GM18951 (cell line): ENCODE measurements around the gene LSM3.

Source experiments
- POLR2A ChIP-seq: IDR thresholded peaks from 4 replicates; pipeline ENCODE4 v1.6.1; 2011; ENCODE audit warnings: mild to moderate bottlenecking; ENCODE audit not compliant: insufficient read length, insufficient read depth; ENCODE audit errors: extremely low read depth
- in situ Hi-C: fragments of 300-500 bp; cut with MboI; formaldehyde crosslinking; loops from one replicate; pipeline ENCODE4 v1.12.0; 2022; ENCODE audit warnings: low sequenced_read_pairs, mixed read lengths, inconsistent platforms; ENCODE audit not compliant: unreplicated experiment

Gene LSM3

DNA sequence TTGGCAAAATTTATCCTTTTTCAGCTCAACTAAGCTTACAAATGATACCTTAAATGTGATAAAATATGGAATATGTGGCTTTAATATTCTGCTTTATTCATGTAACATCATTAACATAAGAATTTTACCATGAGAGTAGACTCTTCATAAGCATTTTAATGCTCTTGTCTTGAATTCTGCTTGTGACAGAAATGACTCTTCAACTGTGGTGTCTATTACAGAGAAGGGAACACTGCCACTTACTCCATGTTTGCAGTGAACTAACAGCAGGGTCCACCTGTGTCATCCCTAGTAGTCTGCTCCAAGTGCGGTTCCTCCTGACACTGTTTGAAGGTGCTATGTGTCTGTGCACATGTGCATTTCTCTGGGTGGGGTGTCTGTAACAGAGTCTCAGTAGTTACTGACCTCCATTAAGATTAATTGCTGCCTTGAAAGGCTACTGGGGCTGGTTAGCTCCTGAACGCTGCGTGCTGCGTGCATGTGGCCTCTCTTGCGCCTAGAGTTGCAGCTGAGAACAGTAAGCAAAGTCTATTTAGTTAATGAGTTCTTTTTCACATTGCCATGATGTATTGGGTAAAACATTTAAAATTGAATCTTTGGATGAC is 8.3 kb downstream of the LSM3 start:
- in situ Hi-C loops: no loop called here

DNA sequence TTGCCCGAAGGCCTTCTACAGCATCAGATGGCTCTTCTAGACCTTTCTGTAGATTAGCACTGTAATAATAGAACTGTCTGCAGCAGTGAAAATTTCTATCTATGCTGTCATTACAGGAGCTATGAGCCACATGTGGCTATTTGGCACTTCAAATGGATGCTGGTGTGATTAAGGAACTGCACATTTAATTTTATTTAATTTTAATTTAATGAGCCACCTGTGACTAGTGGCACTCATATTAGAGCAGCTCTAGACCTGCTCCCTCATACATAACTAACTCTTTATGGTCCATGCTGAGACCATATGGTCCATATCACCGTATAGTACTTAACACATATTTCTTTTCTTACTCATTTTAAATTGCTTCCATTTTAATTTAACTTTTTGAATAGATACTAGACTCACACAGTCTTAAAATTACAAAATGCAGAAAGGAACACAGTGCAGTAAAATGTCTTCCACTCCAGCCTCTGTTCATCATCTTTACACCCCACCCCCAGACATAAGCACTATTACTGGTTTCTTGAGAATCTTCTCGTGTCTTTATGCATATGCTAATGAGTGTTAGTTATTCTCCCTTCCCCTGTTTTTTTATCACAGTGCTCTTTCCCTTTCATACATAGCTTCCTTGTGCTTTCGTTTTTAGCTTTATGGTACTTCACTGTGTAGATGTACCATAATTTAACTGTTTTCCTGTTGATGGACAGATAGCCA is 9.6 kb downstream of the LSM3 start:
- no peak for TF ChIP-seq POLR2A
- in situ Hi-C loops: no loop called here

More for the DNA sequence above, 8.3 kb downstream of the LSM3 start:
- no peak for TF ChIP-seq POLR2A

DNA sequence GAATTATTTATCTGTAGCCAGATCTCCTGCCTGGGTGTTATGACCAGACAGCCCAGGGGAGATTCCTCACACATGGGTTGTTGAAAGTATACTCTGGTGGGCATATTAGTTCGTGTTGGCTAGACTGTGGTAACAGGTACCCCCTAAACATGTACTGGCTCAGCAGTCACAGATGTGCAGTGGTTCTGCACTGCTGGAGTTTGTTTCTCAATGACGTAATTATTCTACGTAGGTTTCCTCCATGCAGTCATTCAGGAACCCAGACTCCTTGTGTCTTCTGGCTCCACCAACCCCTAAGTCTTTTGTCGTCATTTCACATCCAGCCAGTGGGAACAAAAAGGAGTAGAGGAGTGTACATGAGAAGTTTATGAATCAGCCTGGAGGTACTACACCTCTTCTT is 16.2 kb downstream of the LSM3 start:
- in situ Hi-C loops: no loop called here

DNA sequence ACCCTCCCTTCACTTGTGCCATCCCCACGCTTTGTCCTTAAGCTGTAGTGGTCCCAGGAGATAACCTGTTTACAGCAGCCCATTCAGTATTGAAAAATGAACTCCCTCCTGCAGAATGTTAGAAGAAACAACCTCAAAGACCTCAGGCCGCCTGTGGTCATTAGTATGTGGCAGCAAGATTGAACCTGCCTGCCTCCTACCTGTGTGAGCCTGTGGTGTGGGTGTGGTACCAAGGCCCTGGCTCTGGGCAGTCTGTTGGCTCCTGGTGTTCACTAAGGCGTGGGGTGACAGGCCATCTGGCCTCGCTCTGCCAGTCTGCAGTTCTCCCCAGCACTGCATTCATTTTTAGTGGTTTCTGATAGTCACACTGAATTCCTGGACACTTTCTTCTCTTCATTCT is 21.0 kb downstream of the LSM3 start:
- no peak for TF ChIP-seq POLR2A
- in situ Hi-C loops: no loop called here

More for the DNA sequence above, 16.2 kb downstream of the LSM3 start:
- TF ChIP-seq POLR2A: no peak

DNA sequence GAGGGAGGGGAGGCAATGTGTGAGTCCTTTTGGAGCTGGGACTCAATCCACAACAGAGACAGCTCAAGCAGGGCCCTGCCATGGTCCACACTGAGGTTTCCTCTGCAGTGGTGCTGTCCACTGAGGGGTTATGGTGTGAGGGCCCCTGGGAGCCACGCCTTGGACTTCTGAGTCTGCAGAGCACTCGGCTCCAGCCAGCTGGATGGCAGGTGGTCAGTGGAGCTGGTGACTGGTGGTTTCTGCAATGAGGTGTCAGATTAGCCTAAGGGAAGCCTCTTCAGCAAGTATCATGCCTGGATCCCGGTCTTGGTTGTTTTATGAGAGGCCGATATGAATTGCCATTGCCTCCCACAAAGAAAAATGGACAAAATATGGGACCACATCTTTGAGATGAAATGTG is 21.7 kb downstream of the LSM3 start:
- no peak for TF ChIP-seq POLR2A

DNA sequence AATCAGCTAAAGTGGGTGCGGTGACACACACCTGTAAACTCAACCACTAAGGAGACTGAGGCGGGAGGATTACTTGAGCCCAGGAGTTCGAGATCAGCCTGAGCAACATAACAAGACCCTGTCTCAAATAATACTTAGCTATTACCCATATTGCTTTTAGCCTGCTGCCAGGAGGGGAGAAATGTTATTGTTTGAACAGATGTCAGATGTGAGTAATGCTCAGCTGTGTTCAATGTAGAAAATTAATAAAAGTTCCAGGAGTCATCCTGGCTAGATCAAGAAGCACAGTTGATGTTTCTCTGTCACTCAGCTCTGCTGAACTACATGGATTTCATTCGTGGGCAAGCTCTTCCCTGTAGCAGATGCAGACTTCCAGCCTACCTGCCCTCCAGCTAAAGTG is 22.2 kb downstream of the LSM3 start:
- no peak for TF ChIP-seq POLR2A
- in situ Hi-C loops: no loop called here

More for the DNA sequence above, 21.7 kb downstream of the LSM3 start:
- in situ Hi-C loops: no loop called here

DNA sequence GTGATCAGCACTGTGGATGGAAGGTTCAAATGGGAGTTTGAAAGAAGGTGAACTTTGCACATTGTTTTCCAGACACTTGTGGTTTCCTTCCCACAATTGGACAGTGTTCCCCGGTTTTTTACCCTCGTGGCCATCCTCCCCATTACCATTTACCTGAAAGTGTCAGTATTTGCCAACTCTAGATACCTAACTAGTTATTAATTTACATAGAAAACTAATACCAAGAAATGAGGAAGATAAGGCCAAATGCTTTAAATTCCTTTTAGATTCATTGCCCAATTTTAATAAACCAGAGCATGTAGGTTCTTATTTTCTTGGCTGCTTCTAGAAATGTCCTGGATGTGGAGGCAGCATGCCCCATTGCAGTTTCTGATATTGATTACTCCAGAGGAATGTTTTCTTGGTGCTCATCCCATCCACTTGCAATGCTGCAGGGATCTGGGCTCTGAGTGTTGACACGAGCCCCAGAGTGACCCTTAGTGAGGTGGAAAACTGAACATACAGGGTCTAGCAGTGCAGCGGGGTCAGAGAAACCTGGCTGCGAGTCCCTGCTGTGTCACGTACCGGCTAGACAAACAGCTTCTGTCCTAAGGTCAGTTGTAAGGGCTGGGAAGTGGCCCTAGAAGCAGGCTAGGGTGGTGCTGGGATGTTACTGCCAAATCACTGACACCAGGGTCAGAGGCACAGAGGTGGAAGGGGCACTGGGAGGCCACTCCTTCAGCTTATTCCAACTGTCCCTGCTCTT is 23.5 kb downstream of the LSM3 start:
- in situ Hi-C loops: no loop called here

DNA sequence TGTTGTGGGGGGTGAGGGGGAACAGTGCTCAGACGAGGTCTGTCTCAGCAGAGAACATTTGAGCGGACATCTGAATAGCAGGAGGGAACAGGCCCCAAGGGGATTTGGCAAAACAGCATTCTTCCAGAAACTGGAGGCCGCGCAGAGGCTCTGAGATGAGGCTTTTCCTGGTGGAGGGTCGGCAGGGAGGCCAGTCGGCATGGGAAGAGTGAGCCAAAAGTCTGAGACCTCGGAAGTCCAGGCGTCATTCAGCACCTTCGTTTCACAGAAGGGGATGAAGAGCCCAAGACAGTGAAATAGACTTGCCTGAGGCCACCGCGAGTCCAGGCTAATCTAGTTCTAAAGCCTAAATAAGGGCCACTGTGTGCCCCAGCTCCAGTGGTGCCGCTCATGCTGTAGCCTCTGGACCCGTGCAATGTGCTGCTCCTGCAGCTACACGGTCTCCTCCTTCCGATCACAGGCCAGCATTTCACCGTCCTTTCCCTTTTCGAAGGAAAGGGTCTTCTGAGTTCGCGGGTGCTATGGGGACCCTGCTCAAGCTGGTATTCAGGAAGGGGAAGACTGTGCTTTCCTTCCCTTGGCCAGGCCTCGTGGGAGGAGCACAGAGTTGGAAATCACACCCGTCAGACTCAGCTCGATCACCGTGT is 24.4 kb downstream of the LSM3 start:
- in situ Hi-C loops: no loop called here
- TF ChIP-seq POLR2A: no peak

More for the DNA sequence above, 23.5 kb downstream of the LSM3 start:
- no peak for TF ChIP-seq POLR2A

DNA sequence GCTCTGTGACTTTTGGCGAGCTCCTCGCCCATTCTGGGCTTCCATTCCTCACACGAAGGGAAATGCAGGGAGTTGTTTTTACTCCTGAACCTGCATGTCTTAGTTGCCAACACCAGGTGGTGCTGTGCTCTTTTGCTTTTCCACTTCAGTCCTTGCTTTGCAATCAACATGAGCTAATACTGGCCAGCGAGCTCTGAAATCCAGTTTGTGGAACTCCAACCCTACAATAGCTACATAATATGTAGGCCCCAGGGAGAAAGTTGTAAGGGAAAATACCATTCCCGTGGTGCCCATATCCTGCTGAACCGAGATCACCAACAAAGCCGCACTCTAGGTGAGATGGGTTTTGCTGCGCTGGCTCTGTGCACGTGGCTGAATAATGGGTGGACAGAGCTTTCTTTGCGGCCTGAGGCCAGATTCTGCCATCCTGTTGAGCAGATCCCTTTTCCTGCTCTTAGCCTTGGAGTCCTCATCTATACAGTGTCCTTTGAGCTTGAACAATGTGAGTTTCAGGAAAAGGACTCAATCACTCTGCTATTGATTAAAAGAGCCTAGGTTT is 25.0 kb downstream of the LSM3 start:
- TF ChIP-seq POLR2A: no peak
- in situ Hi-C loops: no loop called here

DNA sequence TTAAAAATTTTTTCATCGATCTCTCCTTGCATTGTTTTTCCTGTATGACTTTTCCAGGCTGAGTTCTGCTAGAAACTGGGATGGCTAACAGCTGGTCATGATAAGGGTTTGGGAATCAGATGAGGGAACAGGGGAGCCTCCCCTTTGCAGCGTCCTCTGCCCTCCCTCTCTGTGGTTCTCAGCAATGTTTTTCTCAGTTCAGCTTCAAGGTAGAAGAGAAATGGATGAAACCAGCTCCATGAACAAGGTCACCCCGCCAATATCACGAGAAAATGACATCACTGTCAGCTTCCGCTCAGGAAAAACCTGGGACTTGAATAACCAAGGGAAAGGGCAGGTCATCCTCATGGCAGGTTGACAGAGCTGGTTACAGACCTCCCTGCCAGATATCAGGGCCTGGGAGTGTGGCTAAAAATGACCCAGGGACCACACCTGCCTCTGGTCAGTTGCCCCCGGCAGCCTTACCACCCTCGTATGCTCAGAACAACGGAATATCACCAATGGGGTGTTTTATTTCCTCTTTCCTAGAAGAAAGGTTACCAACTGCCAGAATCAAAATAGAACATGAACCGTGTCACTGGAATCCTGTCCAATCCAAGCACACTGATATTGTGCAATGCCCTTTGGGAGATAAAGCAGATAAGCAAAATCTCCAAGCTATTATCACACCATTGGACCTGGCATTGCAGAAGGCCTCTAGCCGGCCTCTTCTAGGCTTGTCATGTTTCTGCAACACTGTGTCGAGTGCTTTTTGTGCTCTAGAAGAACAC is 26.1 kb downstream of the LSM3 start:
- in situ Hi-C loops: no loop called here
- no peak for TF ChIP-seq POLR2A

DNA sequence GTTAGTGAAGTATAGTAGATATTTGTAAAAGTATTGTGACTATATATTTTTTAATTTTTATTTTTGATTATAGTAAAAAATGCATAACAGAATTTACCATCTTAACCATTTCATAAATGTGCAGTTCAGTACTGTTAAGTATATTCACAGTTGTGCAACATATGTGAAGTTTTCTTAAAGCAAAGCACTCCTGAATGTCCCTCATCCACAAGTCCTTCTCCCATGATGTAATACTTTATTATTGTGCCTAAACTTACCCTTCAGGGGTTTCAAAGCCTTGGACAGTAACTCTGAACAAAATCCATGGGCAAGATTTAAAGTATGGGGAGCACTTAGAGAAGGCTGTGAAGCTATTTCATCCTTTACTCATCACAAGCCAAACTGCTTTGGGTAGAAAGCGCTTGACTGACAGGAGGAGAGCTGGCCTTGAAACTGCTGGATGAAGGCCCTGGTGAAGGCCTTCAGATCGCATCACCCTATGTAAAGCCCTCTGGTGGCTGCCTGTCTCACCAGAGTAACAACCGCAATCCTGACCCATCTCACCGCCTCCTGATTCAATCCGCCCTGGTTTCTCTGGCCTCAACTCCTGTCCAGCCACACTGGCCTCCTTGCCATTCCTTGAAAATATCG is 28.0 kb downstream of the LSM3 start:
- no peak for TF ChIP-seq POLR2A
- in situ Hi-C loops: no loop called here

DNA sequence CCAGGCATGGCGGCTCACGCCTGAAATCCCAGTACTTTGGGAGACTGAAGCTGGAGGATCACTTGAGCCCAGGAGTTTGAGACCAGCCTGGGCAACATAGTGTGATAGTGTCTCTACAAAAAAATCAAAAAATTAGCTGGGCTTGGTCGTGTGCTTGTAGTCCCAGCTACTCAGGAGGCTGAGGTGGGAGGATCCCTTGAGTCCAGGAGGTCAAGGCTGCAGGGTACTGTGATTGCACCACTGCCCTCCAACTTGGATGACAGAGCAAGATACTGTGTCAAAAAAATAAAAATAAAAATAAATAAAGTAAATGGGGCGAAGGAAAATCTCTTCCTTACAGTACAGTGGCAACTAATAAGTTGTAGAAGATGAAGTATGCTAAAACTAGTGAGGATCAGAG is 29.6 kb downstream of the LSM3 start:
- no peak for TF ChIP-seq POLR2A
- in situ Hi-C loops: no loop called here
